ENCODE results near the gene SLC25A38. TPM values are rescaled to one million over a fixed set of nuclear protein-coding genes. Genes with fewer than 3 reads are reported as not detected.
A peak's percentile ranks its signal among the peaks of the same experiment; 100 is the strongest.

Gene SLC25A38
- total RNA-seq, 4 donors from 2014 or later, result 45.6 to 71.6 (median 54.9) TPM

GRCh38 chr3:39387411-39387975 is 4.3 kb downstream of the SLC25A38 start:
- TF ChIP-seq CTCF (IDR thresholded peaks at IDR 0.05) (no peak), POLR2A (IDR thresholded peaks at IDR 0.05) (no peak)
- H3K27ac ChIP-seq, result no peak overlapping the region
- H3K36me3 ChIP-seq, result peaks cover 13 to 14% of the 10 kb centered on the region in 2 donors
- H3K9me3 ChIP-seq, result no peaks in the 10 kb centered on the region
- intact Hi-C loops (cut with DNase I), result loop anchor here (10.0 kb wide), 1 partner anchor 203 kb away; no protein-coding TSS in a partner anchor
- WGBS, 2 donors, result 87 to 93% methylated on average over 1 of the region's 1 CpG
- peaks cover 29 to 35% of the 10 kb centered on the region in 2 donors for H3K4me1 ChIP-seq
- no peak for DNase-seq
- H3K27me3 ChIP-seq, result no peaks in the 10 kb centered on the region
- no peak overlapping the region for H3K4me3 ChIP-seq (replicated peaks in 1 of 3)

- Histone ChIP-seq H3K27me3 (no peaks in the 10 kb centered on the region), H3K4me3 (replicated peaks in 1 of 3) (no peak overlapping the region), H3K4me1 (peaks cover 25 to 30% of the 10 kb centered on the region in 2 donors), H3K27ac (peak overlapping the region in 1 of 3 donors; percentile 30), H3K36me3 (peaks cover 19 to 20% of the 10 kb centered on the region in 2 donors), H3K9me3 (no peaks in the 10 kb centered on the region)
- WGBS, 2 donors, result 59 to 69% methylated on average over 2 of the region's 2 CpGs
- DNase-seq, result no peak
- TF ChIP-seq POLR2A (IDR thresholded peaks at IDR 0.05) (no peak), CTCF (IDR thresholded peaks at IDR 0.05) (no peak)
- intact Hi-C loops (cut with DNase I), result loop anchor here (10.0 kb wide), 1 partner anchor 203 kb away; no protein-coding TSS in a partner anchor
These were observed 5.0 kb downstream of the SLC25A38 start for GRCh38 chr3:39388153-39388552.

GRCh38 chr3:39388741-39389248 is 5.6 kb downstream of the SLC25A38 start:
- intact Hi-C loops (cut with DNase I), result loop anchor here (10.0 kb wide), 1 partner anchor 204 kb away; no protein-coding TSS in a partner anchor
- Histone ChIP-seq H3K4me3 (replicated peaks in 1 of 3) (no peak overlapping the region), H3K4me1 (peaks cover 25 to 30% of the 10 kb centered on the region in 2 donors), H3K36me3 (peaks cover 24 to 27% of the 10 kb centered on the region in 2 donors), H3K27ac (peak overlapping the region in 1 of 3 donors; percentile 30), H3K27me3 (no peaks in the 10 kb centered on the region), H3K9me3 (no peaks in the 10 kb centered on the region)
- 84 to 88% methylated on average over 2 of the region's 2 CpGs for WGBS, 2 donors
- TF ChIP-seq POLR2A (IDR thresholded peaks at IDR 0.05) (no peak), CTCF (IDR thresholded peaks at IDR 0.05) (no peak)
- DNase-seq, result no peak

- WGBS, 2 donors, result 78 to 90% methylated on average over 4 of the region's 4 CpGs
- no peak for DNase-seq
- TF ChIP-seq POLR2A (IDR thresholded peaks at IDR 0.05), result no peak
- TF ChIP-seq CTCF (IDR thresholded peaks at IDR 0.05), result no peak
- Histone ChIP-seq H3K36me3 (peaks cover 36 to 38% of the 10 kb centered on the region in 2 donors), H3K27me3 (no peaks in the 10 kb centered on the region), H3K4me3 (replicated peaks in 1 of 3) (no peak overlapping the region), H3K4me1 (peaks cover 20 to 22% of the 10 kb centered on the region in 2 donors), H3K27ac (no peak overlapping the region), H3K9me3 (no peaks in the 10 kb centered on the region)
- intact Hi-C loops (cut with DNase I), result no loop called here
These were observed 7.0 kb downstream of the SLC25A38 start for GRCh38 chr3:39390181-39390580.

- TF ChIP-seq POLR2A (IDR thresholded peaks at IDR 0.05), result no peak
- no peak for TF ChIP-seq CTCF (IDR thresholded peaks at IDR 0.05)
- H3K27ac ChIP-seq, result no peak overlapping the region
- 92 to 93% methylated on average over 3 of the region's 3 CpGs for WGBS, 2 donors
- DNase-seq, result no peak
- H3K4me3 ChIP-seq (replicated peaks in 1 of 3), result no peak overlapping the region
- peaks cover 57 to 65% of the 10 kb centered on the region in 2 donors for H3K36me3 ChIP-seq
- no peaks in the 10 kb centered on the region for H3K27me3 ChIP-seq
- H3K4me1 ChIP-seq, result no peaks in the 10 kb centered on the region
- H3K9me3 ChIP-seq, result no peaks in the 10 kb centered on the region
- intact Hi-C loops (cut with DNase I), result no loop called here
These were observed 13.5 kb downstream of the SLC25A38 start for GRCh38 chr3:39396690-39397089.

Measured in thyroid gland (tissue), 4 donors.